ENCODE data around the gene ELK1.

The ELK1 gene

GRCh38 chrX:47644557-47645091, 5.7 kb downstream of the ELK1 start:
- no peak for DNase-seq (ENCODE audit: low spot score)

DNA sequence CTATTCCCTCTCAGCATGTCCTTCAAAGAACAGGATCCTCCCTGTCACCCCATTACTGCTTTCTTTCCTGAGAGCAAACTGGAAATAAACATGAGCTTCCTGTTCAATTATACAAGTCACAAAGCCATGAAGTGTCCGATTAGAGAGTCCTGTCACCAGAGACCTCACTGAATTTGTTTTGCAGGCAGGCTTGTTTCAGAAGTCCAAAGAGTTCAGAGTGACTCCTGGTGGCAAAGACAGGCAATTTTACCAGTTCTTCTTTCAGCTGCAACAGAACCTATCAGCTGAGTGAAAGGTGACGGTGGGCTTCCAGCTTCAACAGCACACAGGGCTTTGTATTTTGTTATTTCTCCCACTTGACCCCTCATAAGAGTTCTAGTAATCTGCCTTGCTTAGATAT, 6.4 kb downstream of the ELK1 start:
- peak; percentile 14 for DNase-seq (ENCODE audit: low spot score)

- DNase-seq (ENCODE audit: low spot score), result no peak
Observed at GRCh38 chrX:47638816-47639215, 11.5 kb downstream of the ELK1 start.

GRCh38 chrX:47637546-47638195, 12.7 kb downstream of the ELK1 start:
- no peak for DNase-seq (ENCODE audit: low spot score)

DNA sequence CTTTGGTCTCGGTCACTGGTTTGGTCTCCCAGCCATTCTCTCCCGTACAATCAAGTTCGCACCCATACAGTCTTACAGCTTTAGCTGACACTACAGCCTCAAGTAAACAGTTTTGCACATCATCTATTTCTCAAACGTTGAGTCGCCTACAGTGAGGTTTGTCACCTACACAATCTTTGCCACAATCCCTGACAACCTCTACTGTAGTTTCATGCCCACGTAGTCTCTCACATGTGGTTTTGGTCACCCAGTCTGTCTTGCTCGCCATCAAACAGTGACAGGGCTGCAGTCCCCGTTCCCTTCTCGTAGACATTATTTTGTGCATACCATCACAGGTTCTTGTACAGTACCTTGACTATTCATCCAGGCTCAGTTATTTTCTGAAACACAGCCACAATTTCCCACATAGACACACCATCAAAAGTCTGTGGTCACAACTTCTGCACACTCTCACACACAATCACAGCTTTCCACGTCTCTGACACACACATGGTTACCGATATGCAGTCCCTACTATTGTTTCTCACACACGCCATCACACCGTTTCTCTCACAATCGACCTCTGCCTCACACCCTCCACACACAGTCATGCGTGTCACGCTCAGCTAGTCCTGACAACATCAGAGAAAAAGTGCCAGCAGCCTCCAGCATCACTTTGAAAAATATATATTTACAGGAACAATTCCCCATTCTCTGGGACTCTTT, 15.3 kb downstream of the ELK1 start:
- no peak for DNase-seq (ENCODE audit: low spot score)

DNA sequence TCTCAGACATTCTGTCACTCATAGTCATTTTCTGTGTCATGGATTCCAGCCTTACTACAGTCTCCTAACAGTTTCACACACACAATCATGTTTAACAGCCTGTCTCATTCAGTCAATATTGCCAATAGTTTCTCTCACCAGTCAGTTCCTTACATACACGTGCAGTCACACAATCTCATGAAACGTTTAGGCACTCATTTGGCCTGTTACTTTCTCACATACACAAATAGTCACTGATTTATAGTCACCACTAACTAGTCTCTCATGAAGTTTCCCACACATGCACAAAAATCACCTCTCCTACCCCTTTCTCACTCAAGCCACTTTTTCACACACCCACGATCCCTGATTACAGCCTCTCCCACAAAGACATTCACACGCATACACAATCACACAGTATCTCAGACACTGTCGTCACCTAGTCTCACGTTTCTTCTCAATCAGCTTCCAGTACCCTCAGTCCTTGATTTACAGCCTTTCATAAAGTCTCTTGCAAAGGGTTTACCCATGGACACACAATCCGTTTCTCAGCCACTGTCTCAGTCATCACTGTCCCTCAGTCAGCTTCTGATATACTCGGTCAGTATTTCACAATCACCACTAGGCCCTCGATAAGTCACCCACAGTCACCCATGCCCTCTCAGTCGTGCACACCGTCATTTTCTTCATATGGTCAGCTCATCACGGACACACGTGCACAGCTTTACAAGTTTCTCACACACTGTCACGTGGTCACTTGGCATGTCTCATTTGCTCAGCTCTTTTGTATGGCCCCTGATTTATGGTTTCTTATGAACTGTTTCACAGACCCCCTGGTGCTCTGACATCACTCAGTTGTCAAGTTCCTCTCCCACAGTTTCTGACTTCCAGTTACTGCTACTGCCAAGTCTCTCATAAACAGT, 16.4 kb downstream of the ELK1 start:
- DNase-seq (ENCODE audit: low spot score), result no peak

DNA sequence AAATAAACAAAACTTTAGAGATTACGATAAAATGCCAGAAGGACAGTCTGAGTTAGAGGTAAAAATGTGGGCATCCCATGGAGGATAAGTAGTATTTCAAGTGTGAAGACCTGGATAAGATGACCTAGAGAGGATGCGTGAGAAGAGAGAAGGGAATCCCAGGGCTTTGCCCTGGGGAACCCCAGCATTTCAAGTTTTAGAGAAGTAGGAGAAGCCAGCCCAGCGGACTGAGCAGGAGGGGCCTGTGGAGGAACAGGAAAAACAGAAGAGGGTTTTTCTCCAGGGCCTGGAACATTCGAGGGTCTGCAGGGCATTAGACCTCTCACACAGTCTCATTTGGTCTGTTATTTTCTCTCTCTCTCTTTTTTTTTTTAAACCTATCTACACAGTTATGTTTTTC, 17.7 kb downstream of the ELK1 start:
- DNase-seq (ENCODE audit: low spot score), result no peak

- no peak for DNase-seq (ENCODE audit: low spot score)
Observed at GRCh38 chrX:47631676-47632075, 18.7 kb downstream of the ELK1 start.

DNA sequence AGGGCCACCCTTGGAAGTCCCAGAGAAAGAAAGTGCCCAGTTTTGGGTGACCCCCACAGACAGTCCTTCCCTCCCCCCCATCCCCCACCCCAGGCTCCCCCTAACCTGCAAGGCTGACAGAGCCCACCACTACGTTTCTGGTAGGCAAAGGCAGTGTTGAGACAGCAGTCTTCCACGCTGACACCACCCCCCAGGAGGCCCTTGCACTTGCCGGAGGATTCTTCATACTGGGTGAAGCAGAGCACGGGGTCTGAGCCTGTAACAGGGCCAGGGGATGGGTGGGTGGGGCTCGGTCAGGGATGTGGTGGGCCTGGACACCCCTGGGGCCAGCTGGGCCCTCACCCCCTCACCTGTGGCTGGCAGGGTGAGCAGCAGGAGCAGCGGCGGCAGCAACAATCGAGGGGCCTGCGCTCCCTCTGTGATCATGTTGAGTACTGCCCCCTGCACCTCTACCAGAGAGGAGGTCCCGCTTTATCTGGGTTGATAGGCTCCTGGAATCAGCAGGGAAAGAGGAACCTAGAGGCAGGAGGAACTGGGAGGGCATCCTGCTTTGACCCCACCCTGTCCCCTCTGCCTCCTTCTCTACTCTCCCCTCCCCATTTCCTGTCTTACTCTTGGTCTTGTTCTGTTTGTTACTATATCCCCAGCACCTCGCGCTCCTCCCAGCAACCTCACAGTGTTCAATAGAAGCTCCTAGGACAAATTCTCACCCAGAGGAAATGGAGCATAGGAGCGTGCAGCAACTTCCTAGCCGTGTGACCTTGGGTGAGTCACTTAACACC, 20.8 kb downstream of the ELK1 start, which contains the start of gene CFP:
TSS of gene CFP (minus strand) at position 512 of the 782 bp plus-strand sequence. CDS start at position 426, 86 bp downstream.
- no peak for DNase-seq (ENCODE audit: low spot score)

DNA sequence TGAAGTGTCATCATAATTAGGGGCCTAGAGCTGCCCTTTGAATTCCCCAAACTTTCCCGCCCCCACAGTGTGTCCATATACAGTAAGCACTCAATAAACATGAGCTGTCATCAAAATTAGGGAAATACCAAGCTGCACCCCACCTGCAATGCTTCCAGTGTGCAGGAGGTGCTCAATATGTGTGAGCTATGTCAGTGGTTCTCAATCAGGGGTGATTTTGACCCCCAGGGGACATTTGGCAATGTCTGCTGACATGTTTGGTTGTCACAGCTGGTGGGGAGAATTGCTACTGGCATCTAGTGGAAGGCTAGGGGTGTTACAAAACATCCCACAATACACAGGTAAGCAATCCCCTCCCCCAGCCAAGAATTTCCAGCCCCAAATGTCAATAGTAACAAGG, 21.4 kb downstream of the ELK1 start:
- no peak for DNase-seq (ENCODE audit: low spot score)

- no peak for DNase-seq (ENCODE audit: low spot score)
Observed at GRCh38 chrX:47625365-47625764, 25.0 kb downstream of the ELK1 start.

DNA sequence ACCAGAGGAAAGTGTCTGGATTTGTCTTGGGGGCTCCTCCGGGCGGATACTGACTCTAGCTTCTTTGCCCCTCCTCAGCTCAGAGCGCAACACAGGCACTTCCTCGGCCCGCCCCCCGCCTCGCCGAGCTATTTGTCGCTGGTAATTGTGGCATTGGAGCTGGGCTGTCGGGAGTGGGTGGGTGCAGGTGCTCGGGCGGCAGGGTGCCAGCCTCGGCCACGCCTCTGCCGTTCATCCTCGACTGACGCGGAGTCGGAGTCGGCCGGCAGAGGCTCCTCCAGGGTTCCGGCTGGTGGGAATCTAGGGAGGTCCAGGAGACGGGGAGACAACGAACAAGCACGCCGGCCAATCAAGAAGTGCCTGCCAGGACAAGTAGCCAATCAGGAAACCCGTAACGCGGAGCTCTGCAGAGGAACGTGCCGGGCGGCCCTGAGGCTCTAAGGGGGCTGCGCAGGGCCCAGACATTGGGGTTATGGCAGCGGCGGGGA, 26.8 kb downstream of the ELK1 start:
- DNase-seq (ENCODE audit: low spot score), result peak; percentile 38

GRCh38 chrX:47621851-47622250, 28.5 kb downstream of the ELK1 start:
- DNase-seq (ENCODE audit: low spot score), result no peak

DNA sequence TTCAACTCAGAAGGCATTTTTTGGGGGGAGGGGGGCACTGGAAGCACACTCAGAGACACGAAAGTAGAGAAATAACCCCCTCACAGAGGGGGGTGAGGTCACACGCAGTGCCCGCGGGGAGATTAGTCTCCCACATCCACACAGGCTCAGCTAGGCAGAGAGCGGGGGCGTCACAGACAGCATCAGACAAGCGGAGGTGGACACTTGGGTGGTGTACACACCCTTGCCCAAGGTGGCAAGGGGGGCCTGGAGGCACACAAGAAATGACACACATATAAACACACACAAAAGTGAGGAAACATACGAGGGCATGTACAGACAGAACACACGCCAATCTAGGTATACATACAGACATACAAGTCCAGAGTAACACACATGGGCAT, 30.1 kb downstream of the ELK1 start:
- DNase-seq (ENCODE audit: low spot score), result no peak

- DNase-seq (ENCODE audit: low spot score), result peak; percentile 60
Observed at GRCh38 chrX:47619486-47620302, 30.7 kb downstream of the ELK1 start, which contains the start of gene SYN1. SYN1 (minus strand) TSS chrX:47619857; CDS start chrX:47619728, 129 bp downstream.

DNA sequence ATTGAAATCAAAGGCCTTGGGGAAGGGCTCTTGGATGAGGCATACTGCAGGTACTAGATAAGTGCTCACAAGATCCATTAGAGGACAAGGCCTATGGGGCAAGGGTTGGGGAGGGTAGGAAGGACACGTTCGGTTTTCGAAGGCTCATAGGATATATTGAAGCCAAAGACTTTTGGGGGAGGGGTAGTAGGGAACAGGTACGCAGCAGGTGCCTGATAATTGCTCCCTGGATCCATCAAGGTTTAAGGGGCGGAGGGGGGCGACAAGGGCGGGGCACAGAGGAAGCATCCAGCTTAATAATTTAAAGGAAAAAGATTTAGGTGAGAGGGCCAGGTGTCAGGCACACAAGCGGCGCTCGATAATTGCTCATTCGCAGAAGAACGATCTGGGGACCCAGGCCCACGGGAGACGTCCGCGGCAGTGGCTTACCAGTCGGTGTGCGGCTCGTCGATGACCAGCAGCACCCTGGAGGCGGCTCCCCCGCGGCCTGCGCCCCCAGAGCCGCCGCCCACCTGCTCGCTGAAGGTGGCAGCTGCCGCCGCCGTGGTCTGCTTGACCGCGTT, 31.4 kb downstream of the ELK1 start:
- no peak for DNase-seq (ENCODE audit: low spot score)

DNA sequence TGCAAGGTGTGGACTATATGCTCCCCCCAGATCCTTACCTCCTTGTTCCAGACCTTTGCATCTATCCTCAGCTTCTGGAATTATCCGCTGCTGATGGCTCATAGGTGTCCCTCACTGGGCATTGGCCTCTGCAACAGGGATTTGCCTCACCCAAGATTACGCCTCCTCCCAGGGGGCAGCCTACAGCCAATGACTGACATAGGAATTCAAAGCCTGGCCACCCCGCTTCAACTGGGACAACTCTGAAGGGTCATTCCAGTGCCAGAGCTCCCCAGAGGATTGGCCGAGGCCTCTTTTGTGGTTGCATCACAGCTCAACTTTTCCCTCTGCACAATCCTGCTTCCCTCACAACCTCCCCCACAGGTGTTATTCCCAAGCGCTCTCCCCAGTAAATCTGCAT, 35.7 kb downstream of the ELK1 start:
- no peak for DNase-seq (ENCODE audit: low spot score)

GRCh38 chrX:47613082-47613481, 37.3 kb downstream of the ELK1 start:
- DNase-seq (ENCODE audit: low spot score), result no peak

DNA sequence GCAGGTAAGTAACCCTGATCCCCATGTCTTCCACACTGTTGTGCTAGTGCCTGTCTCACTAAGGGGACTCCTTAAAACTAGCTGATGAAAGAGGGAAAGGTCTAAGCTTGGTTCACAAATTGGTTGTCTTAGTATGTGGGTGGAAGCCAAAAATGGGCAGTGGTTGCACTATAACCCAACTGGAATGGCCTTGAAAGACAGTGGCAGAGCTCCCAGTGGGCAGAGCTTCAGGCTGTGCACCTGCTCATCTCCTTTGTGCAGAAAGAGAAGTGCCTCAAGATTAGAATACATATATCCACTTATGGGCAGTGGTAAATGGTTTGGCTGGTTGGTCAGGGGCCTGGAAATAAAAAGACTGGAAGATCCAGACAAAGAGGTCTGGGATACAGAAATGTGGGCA, 37.9 kb downstream of the ELK1 start:
- DNase-seq (ENCODE audit: low spot score), result no peak

DNA sequence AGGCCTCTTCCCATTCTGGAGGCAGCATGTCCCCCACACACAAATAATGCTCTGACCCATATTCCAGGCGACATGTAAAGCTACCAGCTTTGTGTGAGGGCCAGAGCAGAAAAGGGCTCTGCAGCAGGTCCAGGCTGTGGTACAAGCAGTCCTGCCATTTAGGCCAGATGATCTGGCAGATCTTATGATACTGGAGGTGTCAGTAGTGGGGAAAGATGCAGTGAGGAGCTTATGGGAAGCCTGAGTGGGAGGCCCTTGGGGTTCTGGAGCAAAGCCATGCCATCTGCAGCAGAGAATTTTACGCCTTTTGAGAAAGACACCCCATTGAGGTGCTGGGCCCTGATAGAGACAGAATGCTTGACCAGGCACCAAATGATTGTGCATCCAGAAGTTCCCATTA, 38.4 kb downstream of the ELK1 start:
- DNase-seq (ENCODE audit: low spot score), result no peak
